Stimulated activated CD8-positive, alpha-beta memory T cell treated with anti-CD3 and anti-CD28 coated beads, Interleukin-15, amount 100 ng/mL, for 48 hours (primary cell): Measurements from ENCODE around the gene CLDND1.

Experiments used
- DNase-seq, 2 donors: peaks; one replicate each; pipeline ENCODE4 v3.0.0-alpha.2; 2020; ENCODE audit warnings: low read depth in 2 of 2

Gene CLDND1

GRCh38 chr3:98551754-98552153 lies 29.1 kb upstream of the CLDND1 start:
- DNase-seq, result no peak

GRCh38 chr3:98551236-98551635 lies 28.5 kb upstream of the CLDND1 start:
- no peak for DNase-seq

GRCh38 chr3:98550833-98551232 lies 28.1 kb upstream of the CLDND1 start:
- no peak for DNase-seq

- no peak for DNase-seq
Measured at GRCh38 chr3:98548544-98548943, 25.8 kb upstream of the CLDND1 start.

- no peak for DNase-seq
Measured at GRCh38 chr3:98545940-98546339, 23.2 kb upstream of the CLDND1 start.

- no peak for DNase-seq
Measured at GRCh38 chr3:98542623-98543022, 19.9 kb upstream of the CLDND1 start.

- no peak for DNase-seq
Measured at GRCh38 chr3:98541695-98542094, 19.0 kb upstream of the CLDND1 start.

GRCh38 chr3:98540346-98540745 lies 17.6 kb upstream of the CLDND1 start:
- no peak for DNase-seq

GRCh38 chr3:98536456-98537017 lies 13.8 kb upstream of the CLDND1 start:
- DNase-seq, result no peak

GRCh38 chr3:98534734-98535133 lies 12.0 kb upstream of the CLDND1 start:
- no peak for DNase-seq

GRCh38 chr3:98534168-98534567 lies 11.5 kb upstream of the CLDND1 start:
- no peak for DNase-seq

GRCh38 chr3:98532709-98533571 lies 10.2 kb upstream of the CLDND1 start:
- no peak for DNase-seq

- no peak for DNase-seq
Measured at GRCh38 chr3:98532275-98532637, 9.6 kb upstream of the CLDND1 start.

GRCh38 chr3:98531622-98532274 lies 9.0 kb upstream of the CLDND1 start, which contains the start of gene GPR15:
TSS of gene GPR15 (plus strand) at chr3:98531978. CDS start at chr3:98532034, 56 bp downstream.
- DNase-seq, result no peak

GRCh38 chr3:98530676-98531075 lies 8.0 kb upstream of the CLDND1 start:
- no peak for DNase-seq

- no peak for DNase-seq
Measured at GRCh38 chr3:98529856-98530459, 7.3 kb upstream of the CLDND1 start.

GRCh38 chr3:98528474-98529346 lies 6.0 kb upstream of the CLDND1 start:
- DNase-seq, result no peak

- DNase-seq, result no peak
Measured at GRCh38 chr3:98525494-98525893, 2.8 kb upstream of the CLDND1 start.

GRCh38 chr3:98521897-98522543 lies 682 bp downstream of the CLDND1 start:
- peak in 1 of 2 donors; percentile 56 for DNase-seq

- no peak for DNase-seq
Measured at GRCh38 chr3:98519351-98519750, 3.4 kb downstream of the CLDND1 start.

- DNase-seq, result no peak
Measured at GRCh38 chr3:98518816-98519215, 3.9 kb downstream of the CLDND1 start.
